GM12891 (cell line): ENCODE results near the gene RNASET2.

Experiments used
- DNase-seq: peaks from one replicate; pipeline ENCODE4 v3.0.0; 2011; ENCODE audit warnings: low spot score; ENCODE audit not compliant: insufficient read length
- FAIRE-seq: peaks from 2 replicates; lab custom pipeline; 2011; peaks lifted over from hg19 to GRCh38; lab: Jason Lieb, UNC
- PAX5 ChIP-seq: IDR thresholded peaks from 2 replicates; pipeline ENCODE4 v1.6.1; 2011; ENCODE audit warnings: low read length, moderate library complexity, mild to moderate bottlenecking; ENCODE audit not compliant: insufficient read depth, severe bottlenecking
- POLR2A ChIP-seq: IDR thresholded peaks from 2 replicates; pipeline ENCODE4 v1.6.1; 2011; ENCODE audit warnings: low read depth, low read length, control low read depth
- POLR2AphosphoS5 ChIP-seq: IDR thresholded peaks from 2 replicates; pipeline ENCODE4 v1.6.1; 2011; ENCODE audit warnings: low read depth, low read length, control low read depth
- POU2F2 ChIP-seq: IDR thresholded peaks from 2 replicates; pipeline ENCODE4 v1.6.1; 2011; ENCODE audit warnings: low read depth, mild to moderate bottlenecking, control low read depth, low read length, moderate library complexity
- SPI1 ChIP-seq: IDR thresholded peaks from 2 replicates; pipeline ENCODE4 v1.6.1; 2011; ENCODE audit warnings: low read depth, low read length, control low read depth
- TAF1 ChIP-seq: IDR thresholded peaks from 2 replicates; pipeline ENCODE4 v1.6.1; 2011; ENCODE audit warnings: low read depth, low read length, control low read depth

RNASET2 gene

DNA sequence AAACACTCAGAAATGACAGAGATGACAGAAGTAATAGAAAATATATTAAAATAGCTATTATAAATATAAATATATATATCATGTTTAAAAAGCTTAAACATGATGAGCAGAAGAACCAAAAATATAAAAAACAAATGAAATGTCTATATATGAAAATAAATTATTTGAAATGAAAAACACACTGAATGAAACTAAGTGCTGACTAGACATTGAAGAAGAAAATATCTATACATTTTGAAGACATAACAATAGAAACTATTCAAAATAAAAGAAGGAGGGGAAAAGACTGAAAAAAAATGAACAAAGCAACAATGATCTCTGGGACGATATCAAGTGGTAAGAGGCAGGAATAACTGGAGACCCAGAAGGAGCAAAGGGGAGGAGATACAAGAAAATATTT, 76.8 kb downstream of the RNASET2 start:
- TF ChIP-seq POU2F2 (no peak), SPI1 (no peak), TAF1 (no peak), POLR2AphosphoS5 (no peak), PAX5 (no peak), POLR2A (no peak)
- DNase-seq (no peak), FAIRE-seq (no peak)
